Endothelial cell (in vitro differentiated cells): Measurements from ENCODE around the gene LHFPL5. TPM values are rescaled to one million over a fixed set of nuclear protein-coding genes. Genes with fewer than 3 reads are reported as not detected.

Source experiments
- DNase-seq: peaks from one replicate; pipeline ENCODE4 v3.0.0; 2021; ENCODE audit warnings: low spot score
- H3K27ac Mint-ChIP-seq: one replicate; pipeline ENCODE4 v1.8.0; 2021; ENCODE audit warnings: mixed read lengths, inconsistent platforms; ENCODE audit not compliant: unreplicated experiment
- H3K27me3 Mint-ChIP-seq: one replicate; pipeline ENCODE4 v1.8.0; 2021; ENCODE audit warnings: mild to moderate bottlenecking, moderate library complexity, mixed read lengths, inconsistent platforms; ENCODE audit not compliant: unreplicated experiment
- H3K36me3 Mint-ChIP-seq: one replicate; pipeline ENCODE4 v1.8.0; 2021; ENCODE audit warnings: mild to moderate bottlenecking, low read depth, mixed read lengths, inconsistent platforms; ENCODE audit not compliant: unreplicated experiment
- H3K4me1 Mint-ChIP-seq: one replicate; pipeline ENCODE4 v1.8.0; 2021; ENCODE audit warnings: mild to moderate bottlenecking, mixed read lengths, inconsistent platforms; ENCODE audit not compliant: unreplicated experiment
- H3K4me3 Mint-ChIP-seq: one replicate; pipeline ENCODE4 v1.8.0; 2021; ENCODE audit warnings: mild to moderate bottlenecking, mixed read lengths, inconsistent platforms; ENCODE audit not compliant: unreplicated experiment
- H3K9me3 Mint-ChIP-seq: one replicate; pipeline ENCODE4 v1.8.0; 2021; ENCODE audit warnings: mixed read lengths, inconsistent platforms; ENCODE audit not compliant: unreplicated experiment
- CTCF ChIP-seq: fragments of 200-600 bp; sonication (generic); IDR thresholded peaks from one replicate; pipeline ENCODE4 v1.5.0; 2021; ENCODE audit warnings: antibody characterized with exemption; ENCODE audit not compliant: unreplicated experiment
- total RNA-seq: library from RNA; stranded (reverse); fragmentation: NEBNext Ultra II Directional; extraction: Animal tissue kit (Norgen Biotek cat#: 25700); gene quantifications from one replicate; pipeline ENCODE4 v1.2.1, GENCODE V29; 2021; ENCODE audit not compliant: unreplicated experiment

The LHFPL5 gene
- total RNA-seq, 1 donor from 2014 or later, result not detected

- Mint-ChIP-seq H3K27me3 (peaks cover 6% of the 10 kb centered on the region), H3K9me3 (no peaks in the 10 kb centered on the region), H3K4me3 (no peak overlapping the region), H3K4me1 (peaks cover 12% of the 10 kb centered on the region), H3K27ac (no peak overlapping the region), H3K36me3 (no peaks in the 10 kb centered on the region)
- DNase-seq, result no peak
- TF ChIP-seq CTCF, result no peak
These were observed 7.2 kb upstream of the LHFPL5 start for GRCh38 chr6:35797837-35798526.

- Mint-ChIP-seq H3K27ac (no peak overlapping the region), H3K9me3 (no peaks in the 10 kb centered on the region), H3K36me3 (no peaks in the 10 kb centered on the region), H3K4me3 (no peak overlapping the region), H3K4me1 (peaks cover 12% of the 10 kb centered on the region), H3K27me3 (peaks cover 4% of the 10 kb centered on the region)
- no peak for TF ChIP-seq CTCF
- DNase-seq, result no peak
These were observed 6.4 kb upstream of the LHFPL5 start for GRCh38 chr6:35798706-35799105.

- Mint-ChIP-seq H3K4me1 (peaks cover 11% of the 10 kb centered on the region), H3K9me3 (no peaks in the 10 kb centered on the region), H3K4me3 (no peak overlapping the region), H3K27ac (no peak overlapping the region), H3K36me3 (no peaks in the 10 kb centered on the region), H3K27me3 (peaks cover 2% of the 10 kb centered on the region)
- no peak for TF ChIP-seq CTCF
- DNase-seq, result no peak
These were observed 4.0 kb upstream of the LHFPL5 start for GRCh38 chr6:35801148-35801547.

GRCh38 chr6:35808688-35809087, 3.5 kb downstream of the LHFPL5 start:
- Mint-ChIP-seq H3K4me1 (peaks cover 4% of the 10 kb centered on the region), H3K4me3 (no peak overlapping the region), H3K27me3 (peaks cover 2% of the 10 kb centered on the region), H3K9me3 (no peaks in the 10 kb centered on the region), H3K27ac (no peak overlapping the region), H3K36me3 (no peaks in the 10 kb centered on the region)
- TF ChIP-seq CTCF, result no peak
- no peak for DNase-seq

- no peak for DNase-seq
- Mint-ChIP-seq H3K27me3 (peaks cover 2% of the 10 kb centered on the region), H3K27ac (no peak overlapping the region), H3K9me3 (no peaks in the 10 kb centered on the region), H3K36me3 (no peaks in the 10 kb centered on the region), H3K4me1 (peaks cover 4% of the 10 kb centered on the region), H3K4me3 (no peak overlapping the region)
- TF ChIP-seq CTCF, result no peak
These were observed 4.7 kb downstream of the LHFPL5 start for GRCh38 chr6:35809809-35810208.
